Hair follicular keratinocyte (primary cell): ENCODE data around the gene FRMPD3. TPM values are rescaled to one million over a fixed set of nuclear protein-coding genes. Genes with fewer than 3 reads are reported as not detected.

Source experiments
- total RNA-seq: library from RNA; depleted of rRNA; stranded (reverse); fragments of >200 nt; gene quantifications from 2 replicates; pipeline ENCODE4 v1.2.3, GENCODE V29; 2015

FRMPD3 gene
- total RNA-seq: not detected in 2 replicates

DNA sequence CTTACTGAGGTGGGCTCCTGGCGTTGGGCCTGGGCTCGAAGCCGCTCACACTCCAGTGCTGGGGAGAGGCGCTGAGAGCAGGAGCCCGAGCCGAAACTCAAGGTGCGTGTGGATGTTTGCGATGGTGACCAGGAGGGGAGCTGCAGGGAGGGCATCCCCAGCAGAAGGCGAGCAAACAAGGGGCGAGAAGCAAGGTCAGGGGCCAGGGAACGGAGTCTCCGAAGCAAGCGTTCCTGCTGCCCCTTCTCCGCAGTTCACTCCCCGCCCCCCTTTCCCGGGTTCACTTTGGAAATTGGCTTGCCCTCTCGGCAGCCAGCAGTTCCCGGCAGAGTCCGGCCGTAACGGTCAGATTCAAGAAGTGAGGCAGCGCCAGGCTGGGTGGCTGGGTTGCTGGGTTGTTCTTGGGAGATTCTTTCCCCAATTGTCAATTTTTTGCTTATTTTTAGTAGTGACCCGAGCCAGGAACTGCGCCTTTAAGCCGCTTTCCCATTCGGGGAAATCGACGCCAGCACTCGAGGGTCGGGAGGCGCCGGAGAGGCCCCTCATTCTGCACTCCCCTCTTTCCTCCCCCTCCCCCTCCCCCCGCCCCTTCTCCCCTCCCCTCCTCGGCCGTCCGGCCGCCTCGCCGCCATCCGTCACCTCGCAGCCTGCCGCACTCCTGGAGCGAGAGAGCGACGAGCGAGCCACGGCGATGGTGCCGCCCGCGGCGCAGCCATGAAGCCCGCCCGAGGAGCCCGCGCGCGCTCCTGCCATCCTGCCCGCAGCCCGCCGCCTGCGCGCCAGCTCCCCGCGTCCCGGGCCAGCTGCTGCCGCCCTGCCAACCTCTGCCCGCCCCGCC lies at the start of gene FRMPD3:
FRMPD3 (plus strand) TSS at position 655 of the 838 bp plus-strand sequence. CDS start 76,937 bp downstream, outside the sequence.

Other genes starting within 250 kb of the FRMPD3 start
- gene NUP62CL, start 243.2 kb upstream of the FRMPD3 start, total RNA-seq: 3.5 and 4.9 TPM in 2 replicates
- not detected in 2 replicates for gene DNAAF6, start 243.0 kb upstream of the FRMPD3 start, total RNA-seq
- gene PRPS1, start 178.9 kb downstream of the FRMPD3 start, total RNA-seq: 17.8 and 27.5 TPM in 2 replicates